Embryonic facial prominence (tissue), 1 donor: ENCODE data around the gene ROR2.

Experiments used
- DNase-seq: peaks from one replicate; pipeline ENCODE4 v3.0.0-alpha.2; 2016; ENCODE audit errors: extremely low spot score

The ROR2 gene

DNA sequence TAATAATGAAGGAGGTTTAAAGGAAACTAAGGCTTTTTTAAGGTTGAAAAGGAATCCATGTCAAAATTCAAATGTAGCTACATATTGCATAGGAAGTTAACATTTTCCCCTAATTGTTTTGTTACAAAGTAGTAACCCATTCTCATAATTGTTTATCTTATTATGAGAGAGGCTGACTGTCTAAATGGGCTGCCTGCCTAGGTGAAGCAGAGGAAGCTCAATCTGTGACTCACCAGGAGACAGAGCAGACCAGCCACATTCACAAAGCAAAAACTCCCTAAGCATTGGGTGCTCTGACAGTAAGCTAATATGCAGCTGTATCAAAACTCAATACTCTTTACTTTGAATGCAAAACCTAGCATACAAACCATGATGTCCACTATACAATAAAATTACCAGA lies 208.5 kb downstream of the ROR2 start:
- no peak for DNase-seq

DNA sequence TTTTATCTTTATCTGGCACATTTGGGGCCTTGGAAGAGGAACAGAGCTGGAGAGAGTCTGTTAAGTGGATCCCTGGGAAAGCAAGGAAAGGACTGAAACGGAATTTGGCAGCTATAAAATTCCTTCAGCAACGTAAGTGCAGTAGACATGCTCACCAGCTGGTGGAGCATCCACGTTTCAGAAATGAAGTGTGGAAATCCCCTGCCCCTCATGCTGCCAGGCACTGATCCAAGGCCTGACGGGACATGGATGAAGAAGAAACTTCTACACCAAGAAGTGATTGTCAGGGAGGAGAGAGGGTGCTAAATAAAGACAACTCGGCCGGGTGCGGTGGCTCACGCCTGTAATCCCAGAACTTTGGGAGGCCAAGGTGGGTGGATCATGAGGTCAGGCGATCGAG lies 209.3 kb downstream of the ROR2 start:
- DNase-seq = no peak

DNA sequence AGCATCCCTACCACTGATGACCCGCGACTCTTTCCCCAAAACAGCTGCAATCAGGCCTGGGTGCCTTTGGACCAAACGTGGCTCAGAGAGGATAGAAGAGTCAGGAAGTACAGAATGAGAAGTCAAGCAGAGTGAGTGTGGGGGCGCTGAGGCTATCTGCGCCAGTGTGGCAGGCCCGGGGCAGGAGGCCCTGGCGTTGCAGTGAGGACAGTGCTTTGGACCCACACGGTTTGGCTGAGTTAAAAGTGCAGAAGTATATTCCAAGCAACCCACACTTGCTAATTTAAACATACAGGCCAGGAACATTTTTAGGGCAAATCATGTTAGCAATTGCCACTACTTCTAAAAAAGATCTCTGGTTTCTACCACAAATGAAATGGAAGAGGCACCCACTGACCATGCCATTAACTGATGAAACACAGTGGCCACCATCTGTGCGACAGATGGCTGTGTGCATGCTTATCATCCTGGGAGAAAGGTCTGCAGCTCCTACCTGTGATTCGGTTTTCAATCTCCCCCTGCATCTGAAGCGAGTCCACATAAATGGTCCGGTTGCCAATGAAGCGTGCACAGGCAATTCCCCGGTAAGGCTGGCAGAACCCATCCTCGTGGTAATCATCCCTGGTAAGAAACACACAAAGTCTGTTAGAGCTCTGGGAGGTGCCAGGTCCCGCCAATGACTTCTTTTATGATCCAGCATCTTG lies 213.0 kb downstream of the ROR2 start:
- DNase-seq = no peak

DNA sequence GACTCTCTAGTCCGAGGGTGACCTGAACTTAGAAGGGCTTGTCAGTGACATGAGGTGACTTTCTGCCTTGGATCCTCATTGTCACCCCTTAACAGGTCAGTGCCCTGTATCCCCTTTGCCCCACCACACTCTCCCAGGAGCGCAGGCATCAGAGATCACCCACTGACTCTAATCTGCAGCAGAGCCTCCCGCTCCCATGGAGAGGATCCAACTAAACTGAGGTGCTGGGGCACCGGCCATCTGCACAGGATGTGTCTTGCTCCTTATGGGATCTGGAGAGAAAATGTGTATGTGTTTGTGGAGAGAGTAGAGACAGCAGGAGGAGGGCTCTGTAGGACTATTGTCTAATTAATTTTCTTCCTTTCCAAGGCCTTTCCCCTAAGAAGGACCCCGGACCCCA lies 213.7 kb downstream of the ROR2 start:
- DNase-seq = no peak

DNA sequence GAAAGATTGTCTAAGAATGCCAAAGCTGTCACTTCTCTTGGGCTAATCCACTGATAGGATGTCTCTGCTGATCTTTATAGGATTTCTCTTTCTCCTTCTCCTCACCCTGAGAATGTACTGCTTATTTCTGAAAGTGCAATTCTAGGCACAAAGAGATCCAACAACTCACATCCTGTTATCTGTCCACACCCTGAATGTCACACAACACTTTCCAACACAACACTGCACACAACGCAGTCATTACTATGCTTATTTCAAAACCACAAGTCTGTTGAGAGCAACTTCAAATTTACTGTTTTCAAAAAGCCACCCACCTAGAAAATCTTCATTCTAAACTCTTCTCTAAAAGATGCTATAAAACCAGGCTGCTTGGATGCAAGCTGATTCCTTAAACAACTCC lies 215.0 kb downstream of the ROR2 start:
- DNase-seq = no peak

DNA sequence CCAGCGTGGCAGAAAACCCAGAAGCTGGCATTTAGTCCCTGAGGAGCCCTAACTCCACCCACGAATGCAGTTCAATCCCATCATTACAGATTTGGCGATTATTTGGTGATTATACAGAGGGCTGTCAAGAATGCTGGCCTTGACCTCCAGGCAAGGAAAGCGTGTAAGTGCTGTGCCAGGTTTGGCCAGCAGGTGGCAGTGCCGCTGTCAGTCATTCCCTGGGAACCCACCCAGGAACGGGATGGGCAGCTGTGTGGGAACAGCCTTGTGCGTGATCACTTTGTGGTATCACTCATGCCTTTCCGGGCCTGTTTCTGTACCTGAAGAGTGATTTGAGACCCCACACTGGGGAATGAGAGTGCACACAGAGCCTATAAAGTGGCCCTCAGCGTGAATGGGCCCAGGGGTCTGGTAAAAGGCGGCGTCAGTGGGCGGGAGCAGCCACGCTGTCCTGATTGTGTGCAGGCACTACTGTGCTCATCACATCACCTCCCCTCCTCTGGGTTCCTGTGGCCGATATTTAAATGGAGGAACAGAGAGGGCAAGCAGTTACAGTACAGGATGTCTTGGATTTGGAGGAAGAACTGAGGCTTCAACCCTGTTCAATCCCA lies 215.6 kb downstream of the ROR2 start:
- DNase-seq = no peak

DNA sequence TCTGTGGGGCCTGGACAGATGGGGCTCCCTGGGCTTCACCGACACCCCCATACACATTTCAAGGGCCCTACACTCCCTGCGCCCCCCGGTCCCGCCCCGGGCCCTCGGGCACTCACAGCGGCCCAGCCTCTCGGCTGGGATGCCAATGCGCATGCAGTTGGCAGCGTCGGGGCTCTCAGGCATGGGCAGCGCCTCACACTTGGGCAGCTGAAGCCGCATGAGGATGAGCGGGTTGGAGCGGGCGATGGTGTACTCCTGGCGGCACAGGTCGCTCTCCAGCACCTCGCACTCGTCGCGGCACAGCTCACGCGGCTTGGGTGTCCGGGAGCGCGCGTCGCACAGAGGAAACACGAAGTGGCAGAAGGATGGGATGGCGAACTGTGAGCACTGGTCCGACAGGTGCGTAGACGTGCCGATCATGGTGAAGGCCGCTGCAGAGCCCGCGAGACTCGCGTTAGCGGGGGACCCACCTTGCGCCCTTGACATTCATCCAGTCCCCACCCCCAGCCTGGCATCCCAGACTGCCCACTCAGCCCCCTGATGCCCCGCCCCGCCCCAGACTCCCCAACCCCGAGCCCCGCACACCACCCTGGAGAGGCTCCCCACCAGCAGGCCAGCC lies 216.9 kb downstream of the ROR2 start:
- no peak for DNase-seq

DNA sequence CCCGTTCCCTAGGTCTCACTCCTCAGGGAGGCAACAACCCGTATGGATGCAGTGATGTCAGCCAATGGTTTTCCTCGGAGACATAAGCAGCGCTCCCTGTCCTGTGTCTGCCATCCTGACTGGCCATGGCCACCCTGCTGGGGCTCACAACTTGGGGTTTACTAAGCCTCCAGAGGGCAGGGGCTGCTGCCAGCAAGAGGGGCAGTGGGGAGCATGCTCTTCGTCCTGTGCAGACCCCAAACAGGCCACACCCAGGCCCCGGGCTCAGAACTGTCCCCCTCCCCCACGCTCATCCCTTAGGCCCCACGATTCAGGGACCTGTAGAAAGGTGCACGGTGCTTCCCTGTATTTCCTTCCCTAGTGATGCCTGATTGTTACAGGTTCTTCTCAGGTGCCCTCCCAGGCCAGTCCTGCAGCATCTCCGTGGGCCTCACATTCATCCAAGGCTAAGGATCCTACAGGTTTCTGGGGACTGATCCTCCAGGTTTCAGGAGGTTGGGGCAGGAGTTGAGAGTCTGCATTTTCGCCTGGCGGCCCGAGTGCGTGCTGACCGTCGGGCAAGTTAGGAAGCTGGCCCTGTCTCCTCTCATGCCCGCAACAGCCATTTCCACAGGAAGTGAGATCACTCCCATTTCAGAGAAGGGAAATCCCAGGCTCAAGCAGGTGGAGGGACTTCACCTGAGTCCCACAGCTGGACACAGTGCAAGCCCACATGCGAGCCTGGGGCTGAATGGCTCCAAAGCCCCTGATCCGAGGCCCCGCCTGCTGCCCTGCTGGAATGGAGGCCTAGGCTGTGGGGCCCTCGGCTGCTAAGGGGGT lies 217.6 kb downstream of the ROR2 start:
- no peak for DNase-seq

DNA sequence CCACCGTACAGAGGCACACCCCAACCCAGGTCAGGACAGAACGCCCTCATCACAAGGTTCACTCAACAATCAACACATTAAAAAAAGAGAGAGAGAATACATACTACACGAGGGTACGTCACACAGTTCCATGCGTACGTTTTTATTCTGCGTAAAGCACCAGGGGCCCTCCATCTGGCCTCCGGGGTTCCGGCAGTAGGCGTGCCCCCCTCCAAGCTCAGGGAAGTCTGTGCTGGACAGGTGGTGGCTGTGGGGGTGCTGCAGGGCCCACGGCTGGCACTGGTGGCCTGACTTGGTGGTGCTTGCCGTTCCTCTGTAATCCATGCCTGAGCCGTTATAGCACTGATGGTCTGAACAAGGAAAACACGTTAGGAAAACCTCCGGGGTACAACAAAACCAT lies 219.2 kb downstream of the ROR2 start:
- no peak for DNase-seq

DNA sequence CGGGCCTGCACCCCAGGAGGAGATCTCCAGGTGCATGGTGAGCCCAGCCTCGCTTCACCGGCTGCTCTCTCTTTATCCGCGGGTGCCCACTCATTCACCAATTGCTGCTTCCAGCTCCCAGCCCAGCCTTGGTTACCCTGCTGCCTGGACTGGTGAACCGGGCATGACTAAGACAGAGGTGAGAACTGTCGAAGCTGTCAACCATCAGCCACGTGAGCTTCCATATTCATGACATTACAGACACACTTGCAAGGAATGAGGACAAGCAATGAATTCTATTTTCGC lies 220.5 kb downstream of the ROR2 start:
- no peak for DNase-seq

DNA sequence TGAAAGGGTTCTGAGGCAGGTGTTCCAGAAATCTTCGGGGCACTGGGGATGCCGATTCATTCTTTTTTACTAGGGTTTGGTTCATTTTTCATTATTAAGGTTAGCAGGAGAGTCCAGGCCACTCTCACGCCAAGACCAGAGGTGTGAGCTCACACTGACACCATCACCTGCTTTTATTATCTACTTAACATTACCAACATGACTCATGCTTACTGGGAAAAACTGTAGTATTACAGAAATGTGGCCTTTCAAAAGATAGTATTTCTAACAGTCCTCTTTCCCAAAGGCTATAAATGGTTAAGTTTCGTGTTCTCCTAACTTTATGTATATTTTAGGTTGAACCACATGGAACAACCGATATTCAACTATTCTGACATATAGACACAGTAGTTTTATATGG lies 222.1 kb downstream of the ROR2 start:
- DNase-seq = no peak

DNA sequence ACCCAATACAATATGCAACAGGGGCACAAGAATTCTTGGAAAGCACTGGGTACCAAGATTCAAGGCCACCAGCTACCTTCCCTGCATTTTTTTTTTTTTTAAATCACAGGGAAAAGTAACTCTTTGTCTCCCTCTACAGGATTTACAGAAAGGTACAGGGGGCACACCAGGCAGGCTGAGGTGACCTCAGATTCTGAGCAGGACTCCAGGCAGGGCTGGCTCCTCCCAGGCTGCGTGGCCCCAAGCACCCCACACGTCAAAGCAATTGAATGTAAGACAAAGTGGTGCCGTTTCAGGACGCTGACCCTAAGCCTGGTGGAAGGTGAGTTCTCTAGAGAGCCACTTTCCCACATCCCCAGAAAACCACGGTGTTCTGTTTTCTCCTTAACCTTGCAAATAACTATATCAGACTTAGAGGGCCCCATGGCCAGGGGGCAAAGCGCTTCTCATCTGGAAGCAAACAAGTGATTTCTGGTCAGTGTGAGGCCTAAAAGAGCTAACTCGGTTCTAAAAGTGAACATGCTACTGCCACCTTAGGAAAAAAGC lies 222.6 kb downstream of the ROR2 start:
- DNase-seq = no peak

DNA sequence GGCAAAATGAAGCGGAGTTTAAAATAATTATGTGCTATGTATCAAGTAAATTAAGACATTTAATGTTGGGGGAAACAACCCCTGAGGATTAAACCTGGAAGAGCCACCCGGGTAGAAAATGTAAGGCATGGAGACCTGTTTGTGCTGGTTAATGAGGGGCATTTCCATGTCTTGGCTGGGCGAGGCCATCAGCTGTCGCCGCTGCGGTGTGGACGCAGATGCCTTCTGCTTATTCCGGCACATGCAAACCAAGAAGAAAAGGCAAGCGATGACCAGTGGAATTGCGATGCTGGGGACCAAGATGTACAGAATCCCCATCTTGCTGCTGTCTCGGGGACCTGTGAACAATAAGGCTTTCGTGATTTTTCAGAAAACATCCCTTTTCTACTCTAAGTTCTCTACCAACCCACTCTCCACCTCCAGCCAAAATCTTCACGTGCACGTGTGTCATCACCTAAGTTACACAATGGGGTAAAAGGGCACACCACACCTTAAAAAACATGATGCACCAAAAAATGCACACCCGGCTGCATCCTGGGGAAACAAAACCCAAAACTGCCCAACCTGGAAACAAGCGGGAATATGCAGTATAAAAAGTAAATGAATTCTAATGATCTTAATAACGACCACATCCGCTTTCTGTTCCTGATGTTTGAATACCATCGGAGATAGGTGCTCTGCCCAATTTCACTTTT lies 223.5 kb downstream of the ROR2 start:
- DNase-seq = no peak

DNA sequence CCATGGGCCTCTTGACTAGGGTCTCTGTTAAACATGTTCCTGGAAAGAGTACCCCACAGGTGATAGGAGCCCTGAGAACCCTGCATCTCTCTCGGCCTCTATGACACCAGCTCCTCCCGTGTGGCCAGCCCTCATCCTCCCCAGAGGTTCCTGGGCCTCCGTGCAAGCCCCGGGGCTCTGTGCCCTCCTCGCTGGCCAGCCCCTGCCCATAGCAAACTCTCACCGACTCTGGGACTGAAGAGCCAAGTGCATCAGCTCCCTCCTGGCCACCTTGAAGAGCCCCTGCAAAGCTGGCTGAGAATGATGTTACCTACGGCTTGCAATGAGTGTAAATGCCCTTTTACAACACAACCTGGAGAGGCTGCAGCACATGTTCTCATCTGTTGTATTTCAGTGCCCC lies 224.4 kb downstream of the ROR2 start:
- no peak for DNase-seq

DNA sequence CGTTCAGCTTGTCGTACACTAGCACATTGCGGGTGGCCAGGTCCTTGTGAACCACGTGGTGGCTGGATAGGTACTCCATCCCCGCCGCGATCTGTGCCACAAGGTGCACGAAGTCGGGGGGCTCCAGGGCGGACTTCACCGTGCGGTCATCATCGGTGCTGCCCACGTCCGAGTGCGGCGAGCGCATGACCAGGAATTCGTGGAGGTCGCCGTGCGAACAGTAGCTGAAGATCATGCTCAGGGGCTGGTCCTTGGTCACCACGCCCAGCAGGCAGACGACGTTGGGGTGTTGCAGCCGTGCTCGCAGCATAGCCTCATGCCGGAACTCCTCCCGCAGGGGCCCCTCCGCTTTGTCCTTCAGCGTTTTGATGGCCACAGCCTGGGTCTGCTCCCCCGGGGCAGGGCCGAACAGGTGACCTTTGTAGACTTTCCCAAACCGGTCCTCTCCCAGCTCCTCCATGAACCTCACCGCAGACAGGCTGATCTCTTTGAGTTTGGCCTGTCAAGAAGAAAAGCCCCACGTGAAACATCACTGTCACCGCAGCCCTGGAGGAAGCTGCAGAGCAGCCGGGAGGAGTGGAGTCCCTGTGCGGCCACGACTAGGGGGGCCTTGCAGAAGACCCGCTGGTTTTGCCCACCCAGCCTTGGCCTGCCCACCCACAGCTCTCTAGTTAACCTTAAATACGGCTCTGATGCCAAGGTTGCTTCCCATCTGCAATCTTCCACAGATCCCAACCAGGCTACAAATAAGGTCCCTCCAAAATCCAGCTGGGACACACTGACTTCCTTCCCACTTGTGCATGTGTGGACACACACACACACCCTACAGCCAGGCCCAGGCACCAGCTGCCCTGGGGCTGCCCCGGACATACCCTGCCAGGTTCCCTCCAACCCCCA lies 225.2 kb downstream of the ROR2 start:
- no peak for DNase-seq

DNA sequence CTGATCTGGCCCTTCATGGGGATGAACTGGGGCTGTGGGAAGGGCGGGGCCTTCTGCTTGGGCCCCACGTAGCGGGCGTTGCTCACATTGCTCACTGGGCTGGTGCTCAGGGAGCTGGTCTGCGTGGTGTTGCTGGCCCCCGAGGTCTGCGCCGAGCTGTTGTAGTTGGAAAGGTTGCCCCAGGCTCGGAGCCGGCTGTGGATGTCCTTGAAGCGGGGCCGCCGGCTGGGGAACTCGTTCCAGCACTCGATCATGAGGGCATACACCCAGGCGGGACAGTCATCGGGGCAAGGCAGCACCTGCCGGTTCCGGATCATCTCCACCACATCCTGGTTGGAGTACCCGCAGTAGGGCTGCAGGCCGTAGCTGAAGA lies 226.0 kb downstream of the ROR2 start:
- no peak for DNase-seq

DNA sequence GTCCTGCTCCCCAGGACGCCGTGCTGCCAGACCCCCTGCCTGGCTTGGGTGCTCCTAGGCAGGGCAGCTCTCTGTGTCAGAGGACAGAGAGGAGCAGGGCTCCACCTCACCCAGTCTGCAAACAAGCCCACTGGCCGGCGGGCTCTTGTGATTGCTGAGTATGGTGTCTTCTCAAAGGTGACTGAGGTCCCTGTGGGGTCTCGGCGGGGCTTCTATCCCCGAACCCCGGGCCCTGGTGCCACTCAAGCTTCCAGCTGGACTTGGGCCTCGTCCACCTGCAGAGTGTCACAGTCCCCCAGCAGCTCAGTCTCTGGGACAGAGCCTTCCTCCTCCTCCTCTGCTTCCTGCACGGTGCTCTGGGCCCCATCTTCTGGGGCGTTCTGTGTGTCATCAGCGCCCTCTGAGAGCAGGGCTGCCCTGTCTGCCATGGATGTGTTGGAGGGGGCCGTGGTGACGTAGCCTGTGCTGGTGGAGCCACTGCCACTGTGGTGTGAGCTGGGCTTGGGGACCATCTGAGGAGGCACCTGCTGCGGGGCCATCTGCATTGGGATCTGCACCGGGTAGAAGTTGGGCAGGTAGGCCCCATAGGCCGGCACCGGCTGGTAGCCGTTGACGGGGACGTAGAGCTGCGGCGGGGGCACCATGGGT lies 226.5 kb downstream of the ROR2 start:
- no peak for DNase-seq

DNA sequence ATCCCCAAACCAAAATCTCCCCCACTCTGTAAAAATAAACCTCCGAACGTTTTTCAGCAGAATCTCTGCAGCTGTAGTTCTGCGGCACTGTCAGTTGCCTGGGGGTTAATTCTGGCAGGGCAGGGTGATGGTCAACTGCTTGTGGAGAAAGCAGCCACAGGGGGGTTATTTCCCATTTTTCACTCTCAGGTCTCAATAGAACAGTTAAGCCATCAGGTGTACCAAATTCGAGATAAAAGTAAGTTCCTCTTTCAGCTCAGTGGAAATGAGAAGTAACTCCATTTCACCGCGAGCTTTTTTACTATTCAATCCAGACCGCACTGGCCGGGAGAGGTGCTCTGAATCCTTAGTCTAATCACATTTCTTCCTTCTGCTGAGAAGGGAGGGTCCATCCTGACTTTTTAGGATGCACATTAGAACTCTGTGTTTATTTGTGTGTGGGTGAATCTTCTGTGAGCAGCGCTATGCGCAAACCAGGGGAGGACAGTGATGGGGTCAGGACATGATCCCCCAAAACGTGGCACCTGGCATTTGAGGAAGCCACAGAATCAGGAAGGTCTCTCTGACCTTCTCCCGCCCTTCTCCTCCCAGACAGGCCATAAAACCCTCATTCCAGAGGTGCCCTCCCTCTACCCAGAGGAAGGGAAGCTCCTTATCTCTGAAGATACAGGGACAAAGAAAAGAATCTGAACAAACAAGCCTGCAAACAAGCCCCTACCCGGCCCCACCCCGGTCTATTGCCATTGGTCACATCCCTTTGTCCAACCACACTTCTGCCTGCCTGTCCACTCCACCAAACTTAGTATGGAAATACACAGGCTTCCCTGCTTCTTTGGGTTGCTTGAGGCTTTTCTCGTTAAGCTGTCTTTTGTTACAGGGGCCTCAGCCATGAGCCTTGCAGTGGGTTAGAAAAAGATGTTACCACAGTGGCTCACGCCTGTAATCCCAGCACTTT lies 229.0 kb downstream of the ROR2 start:
- DNase-seq = no peak

DNA sequence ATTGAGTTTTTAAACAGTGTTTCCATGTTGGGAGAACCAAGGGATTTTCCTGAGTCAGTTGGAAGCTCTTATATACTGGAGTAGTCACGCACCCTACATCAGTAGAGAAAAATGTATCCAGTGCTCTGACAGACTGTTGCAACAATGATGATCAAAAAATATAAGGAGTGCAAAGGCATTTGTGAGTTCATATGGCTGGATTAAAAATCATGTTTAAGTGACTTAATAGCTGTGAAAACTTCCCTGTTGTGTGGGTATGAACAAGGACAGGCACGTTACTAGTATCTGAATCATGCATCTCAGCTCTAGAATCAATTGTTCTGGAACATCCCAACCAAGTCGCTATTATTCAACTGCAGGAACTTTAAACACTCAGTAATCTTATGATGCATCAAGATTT lies 229.7 kb downstream of the ROR2 start:
- DNase-seq = no peak
